Stimulated activated CD8-positive, alpha-beta memory T cell treated with anti-CD3 and anti-CD28 coated beads, Interleukin-12 subunit alpha, Interleukin-12 subunit beta, amount 100 ng/mL, for 1 hour (primary cell): Measurements from ENCODE around the gene USP21.
"Not testable (repeated sequence)": the region's sequence is repeated elsewhere in the genome, so short reads cannot be mapped to it uniquely, and the experiment has no call there.

ENCODE experiments used
- DNase-seq: peaks from one replicate; pipeline ENCODE4 v3.0.0-alpha.2; 2020; ENCODE audit warnings: low read depth

Gene USP21

GRCh38 chr1:161159087-161159912 is at the start of gene USP21:
USP21 (plus strand) TSS chr1:161159500; CDS start chr1:161160641, 1,141 bp downstream.
- peak; percentile 87 for DNase-seq

GRCh38 chr1:161111117-161111516 is 48.2 kb upstream of the USP21 start:
- no peak for DNase-seq

GRCh38 chr1:161111527-161111926 is 47.8 kb upstream of the USP21 start:
- DNase-seq: no peak

GRCh38 chr1:161113915-161114314 is 45.4 kb upstream of the USP21 start:
- no peak for DNase-seq

GRCh38 chr1:161114556-161114955 is 44.7 kb upstream of the USP21 start:
- DNase-seq: no peak

- no peak for DNase-seq
These were observed 44.1 kb upstream of the USP21 start for GRCh38 chr1:161115132-161115711.

GRCh38 chr1:161115961-161116360 is 43.3 kb upstream of the USP21 start:
- DNase-seq: not testable (repeated sequence)

GRCh38 chr1:161117759-161118581 is 41.3 kb upstream of the USP21 start, which contains the start of the genes NIT1 and PFDN2:
NIT1 (plus strand) TSS chr1:161118105; CDS start chr1:161118177, 72 bp downstream.
PFDN2 (minus strand) TSS chr1:161118037; CDS start chr1:161118026, 11 bp downstream.
- DNase-seq: peak; percentile 72

- DNase-seq: no peak
These were observed 40.0 kb upstream of the USP21 start for GRCh38 chr1:161119092-161119903.

GRCh38 chr1:161121042-161121650 is 38.2 kb upstream of the USP21 start:
- DNase-seq: no peak

- no peak for DNase-seq
These were observed 37.5 kb upstream of the USP21 start for GRCh38 chr1:161121834-161122233.

- no peak for DNase-seq
These were observed 36.3 kb upstream of the USP21 start for GRCh38 chr1:161122967-161123366.

GRCh38 chr1:161127649-161128048 is 31.7 kb upstream of the USP21 start:
- no peak for DNase-seq

- no peak for DNase-seq
These were observed 30.5 kb upstream of the USP21 start for GRCh38 chr1:161128591-161129420.

- DNase-seq: no peak
These were observed 29.0 kb upstream of the USP21 start for GRCh38 chr1:161130266-161130665.

- no peak for DNase-seq
These were observed 27.5 kb upstream of the USP21 start for GRCh38 chr1:161131523-161132409.

GRCh38 chr1:161132410-161133219 is 26.7 kb upstream of the USP21 start, which contains the start of gene DEDD:
DEDD (minus strand) TSS chr1:161132667; CDS start chr1:161124462, 8,205 bp downstream.
- DNase-seq: peak; percentile 78

GRCh38 chr1:161133220-161133740 is 26.0 kb upstream of the USP21 start:
- DNase-seq: no peak
